ENCODE measurements around the gene SPAG9.

DNA sequence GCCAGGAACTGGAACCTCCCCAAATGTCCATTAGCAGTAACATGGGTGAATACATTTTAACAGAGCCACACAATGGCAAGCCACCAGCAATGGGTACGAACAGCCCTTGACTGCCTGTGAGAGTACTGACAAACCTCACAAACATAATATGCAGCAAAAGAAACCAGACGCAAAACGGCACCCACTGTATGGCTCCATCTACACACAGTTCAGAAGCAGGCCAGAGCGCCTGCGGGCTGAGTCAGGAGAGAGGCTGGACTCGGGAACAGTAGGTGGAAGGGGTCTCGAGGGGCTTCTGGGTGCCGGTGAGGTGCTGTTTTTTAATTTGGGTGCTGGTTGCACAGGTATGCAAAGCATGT is 177.1 kb downstream of the SPAG9 start:
- TF ChIP-seq POLR2AphosphoS5 (IDR thresholded peaks at IDR 0.05): no peak
- TF ChIP-seq, protein P1, sequence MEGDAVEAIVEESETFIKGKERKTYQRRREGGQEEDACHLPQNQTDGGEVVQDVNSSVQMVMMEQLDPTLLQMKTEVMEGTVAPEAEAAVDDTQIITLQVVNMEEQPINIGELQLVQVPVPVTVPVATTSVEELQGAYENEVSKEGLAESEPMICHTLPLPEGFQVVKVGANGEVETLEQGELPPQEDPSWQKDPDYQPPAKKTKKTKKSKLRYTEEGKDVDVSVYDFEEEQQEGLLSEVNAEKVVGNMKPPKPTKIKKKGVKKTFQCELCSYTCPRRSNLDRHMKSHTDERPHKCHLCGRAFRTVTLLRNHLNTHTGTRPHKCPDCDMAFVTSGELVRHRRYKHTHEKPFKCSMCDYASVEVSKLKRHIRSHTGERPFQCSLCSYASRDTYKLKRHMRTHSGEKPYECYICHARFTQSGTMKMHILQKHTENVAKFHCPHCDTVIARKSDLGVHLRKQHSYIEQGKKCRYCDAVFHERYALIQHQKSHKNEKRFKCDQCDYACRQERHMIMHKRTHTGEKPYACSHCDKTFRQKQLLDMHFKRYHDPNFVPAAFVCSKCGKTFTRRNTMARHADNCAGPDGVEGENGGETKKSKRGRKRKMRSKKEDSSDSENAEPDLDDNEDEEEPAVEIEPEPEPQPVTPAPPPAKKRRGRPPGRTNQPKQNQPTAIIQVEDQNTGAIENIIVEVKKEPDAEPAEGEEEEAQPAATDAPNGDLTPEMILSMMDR (IDR thresholded peaks at IDR 0.05): no peak
- TF ChIP-seq POLR2A (IDR thresholded peaks at IDR 0.05): no peak

Data from breast epithelium (tissue), 3 donors.